ENCODE results near the gene PIGU. TPM values are rescaled to one million over a fixed set of nuclear protein-coding genes. Genes with fewer than 3 reads are reported as not detected.
"Not testable (repeated sequence)": the region's sequence is repeated elsewhere in the genome, so short reads cannot be mapped to it uniquely, and the experiment has no call there.

Gene PIGU
- total RNA-seq, 1 donor from 2014 or later, result 17.7 TPM

GRCh38 chr20:34516247-34517113, 160.4 kb downstream of the PIGU start, which contains the start of gene DYNLRB1:
DYNLRB1 (plus strand) TSS chr20:34516422; CDS start chr20:34516459, 37 bp downstream.
- DNase-seq (ENCODE audit: extremely low read depth, low read depth, low spot score), result peak; percentile 89

- DNase-seq (ENCODE audit: extremely low read depth, low read depth, low spot score), result no peak
Measured at GRCh38 chr20:34515484-34516246, 161.2 kb downstream of the PIGU start.

GRCh38 chr20:34514897-34515483, 161.9 kb downstream of the PIGU start:
- no peak for DNase-seq (ENCODE audit: extremely low read depth, low read depth, low spot score)

GRCh38 chr20:34514034-34514433, 162.9 kb downstream of the PIGU start:
- DNase-seq (ENCODE audit: extremely low read depth, low read depth, low spot score), result not testable (repeated sequence)

- no peak for DNase-seq (ENCODE audit: extremely low read depth, low read depth, low spot score)
Measured at GRCh38 chr20:34512955-34513419, 163.9 kb downstream of the PIGU start.

- DNase-seq (ENCODE audit: extremely low read depth, low read depth, low spot score), result no peak
Measured at GRCh38 chr20:34512266-34512954, 164.5 kb downstream of the PIGU start.

- DNase-seq (ENCODE audit: extremely low read depth, low read depth, low spot score), result no peak
Measured at GRCh38 chr20:34511891-34512265, 165.0 kb downstream of the PIGU start.

GRCh38 chr20:34510575-34510974, 166.3 kb downstream of the PIGU start:
- no peak for DNase-seq (ENCODE audit: extremely low read depth, low read depth, low spot score)

Other genes with a start within 250 kb of the PIGU start
- gene DYNLRB1, start 160.7 kb downstream of the PIGU start, total RNA-seq, result 198 and 200 TPM in 2 replicates
- 77.5 and 97.0 TPM in 2 replicates for gene MAP1LC3A, start 118.4 kb downstream of the PIGU start, total RNA-seq
- gene TP53INP2, start 27.3 kb upstream of the PIGU start, total RNA-seq, result 20.7 and 36.9 TPM in 2 replicates
- 13.0 and 20.1 TPM in 2 replicates for gene NCOA6, start 148.6 kb upstream of the PIGU start, total RNA-seq
- 3.1 and 6.2 TPM in 2 replicates for gene GGT7, start 195.8 kb upstream of the PIGU start, total RNA-seq
- 36.5 and 51.8 TPM in 2 replicates for gene ACSS2, start 199.5 kb upstream of the PIGU start, total RNA-seq